GM18498 (cell line): Measurements from ENCODE around the gene PNLIPRP1.

Experiments used
- ATAC-seq: cut with Tn5 transposase; IDR thresholded peaks from one replicate; pipeline ENCODE4 v1.9.1; 2021; ENCODE audit warnings: mild to moderate bottlenecking, moderate library complexity; ENCODE audit not compliant: unreplicated experiment

PNLIPRP1 gene

DNA sequence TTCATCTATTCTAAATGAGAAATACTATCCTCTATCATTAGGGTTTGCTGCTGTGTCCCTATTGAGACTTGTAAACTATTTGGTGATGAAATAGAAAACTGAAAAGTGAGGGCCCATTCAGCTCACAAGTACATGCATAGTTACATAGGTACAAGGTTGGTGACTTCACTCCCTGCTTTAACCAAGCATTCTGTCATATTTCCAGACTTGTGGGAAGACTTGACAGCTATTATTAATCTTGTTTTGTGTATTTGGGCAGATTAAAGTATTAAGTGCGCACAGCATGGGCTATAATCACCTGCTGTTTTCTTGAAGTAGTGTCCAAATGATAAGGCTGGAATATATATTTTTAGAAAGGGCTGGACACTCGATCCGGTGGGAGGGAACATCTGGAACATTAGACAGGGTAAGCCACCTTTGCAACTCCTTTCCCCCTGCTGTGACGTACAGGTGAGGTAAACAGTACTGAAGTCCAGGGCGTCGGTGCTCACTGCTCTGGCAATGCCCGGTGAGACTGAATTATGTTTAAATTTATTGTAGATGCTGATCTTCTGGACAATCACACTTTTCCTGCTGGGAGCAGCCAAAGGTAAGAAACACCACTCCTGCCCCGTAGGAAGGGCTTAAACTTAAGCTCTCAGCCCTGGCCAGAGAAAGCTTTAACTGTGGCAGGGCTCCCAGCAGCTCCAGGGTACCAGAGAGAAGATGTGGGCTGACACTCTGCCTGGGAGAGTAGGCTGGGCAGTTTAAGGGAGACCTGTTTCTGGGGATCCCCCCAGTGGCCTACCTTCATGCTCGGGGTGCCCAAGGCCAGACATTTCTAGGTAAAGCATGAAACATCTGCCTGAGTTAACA is at the start of gene PNLIPRP1:
Gene PNLIPRP1 (plus strand): TSS at position 370 of the 855 bp plus-strand sequence. CDS start 171 bp downstream, at position 541.
- no peak for ATAC-seq

DNA sequence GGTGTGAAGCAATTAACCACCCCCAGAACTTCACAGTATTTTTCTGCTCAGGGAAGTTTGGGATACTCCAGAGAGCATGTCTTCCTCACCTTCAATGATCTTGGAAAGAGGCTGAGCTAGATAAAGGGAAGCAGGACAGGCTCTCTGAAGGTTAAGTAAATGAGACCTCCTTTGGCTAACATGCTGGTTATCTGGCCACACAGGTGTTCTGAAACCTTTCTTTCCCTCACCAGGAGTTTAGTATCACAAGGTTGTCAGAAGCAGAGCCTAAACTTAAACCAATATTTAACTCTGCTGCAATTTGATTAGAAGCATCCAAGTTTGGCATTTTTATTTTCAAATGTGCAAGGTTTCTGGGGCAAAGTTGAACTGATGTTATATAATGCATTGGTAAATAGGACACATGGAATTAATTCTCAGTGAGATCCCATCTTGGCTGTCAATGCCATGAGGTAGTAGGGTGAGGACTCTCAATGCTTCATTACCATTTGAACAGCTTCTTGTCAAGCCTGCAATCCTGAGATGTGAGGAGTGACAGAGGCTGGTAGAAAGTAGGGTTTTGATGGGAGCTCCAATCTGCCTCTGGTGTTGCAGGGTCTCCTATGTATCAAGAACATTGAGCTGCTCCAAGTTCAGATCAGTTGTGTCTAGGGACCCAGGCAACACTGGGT is 48.6 kb upstream of the PNLIPRP1 start:
- ATAC-seq: no peak

GRCh38 chr10:116545122-116545521 is 45.6 kb upstream of the PNLIPRP1 start:
- ATAC-seq: no peak

- no peak for ATAC-seq
These were observed 45.0 kb upstream of the PNLIPRP1 start, which contains the start of gene PNLIP for GRCh38 chr10:116545756-116546155. Gene PNLIP (plus strand): TSS chr10:116545931. CDS start chr10:116546093, 162 bp downstream.

- ATAC-seq: no peak
These were observed 42.5 kb upstream of the PNLIPRP1 start for GRCh38 chr10:116548301-116548700.

DNA sequence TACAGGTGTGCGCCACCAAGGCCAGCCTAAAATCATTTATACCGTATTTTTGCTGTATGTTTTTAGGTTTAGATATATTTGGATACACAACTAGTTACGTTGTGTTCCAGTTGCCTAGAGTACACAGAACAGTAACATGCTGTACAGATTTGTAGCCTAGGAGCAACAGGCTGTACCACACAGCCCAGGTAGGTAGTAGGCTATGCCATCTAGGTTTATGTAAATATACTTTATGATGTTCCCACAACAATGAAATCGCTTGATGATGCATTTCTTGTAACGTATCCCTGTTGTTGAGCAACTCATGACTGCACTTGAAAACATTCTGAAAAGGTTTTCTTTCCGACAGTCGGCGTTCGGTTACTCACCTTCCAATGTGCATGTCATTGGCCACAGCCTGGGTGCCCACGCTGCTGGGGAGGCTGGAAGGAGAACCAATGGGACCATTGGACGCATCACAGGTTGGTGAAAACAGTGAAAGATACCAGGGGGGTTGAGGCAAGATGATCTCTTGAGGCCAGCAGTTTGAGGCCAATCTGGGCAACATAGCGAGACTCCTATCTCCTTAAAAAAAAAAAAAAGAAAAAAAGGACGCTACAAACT is 37.3 kb upstream of the PNLIPRP1 start:
- no peak for ATAC-seq

GRCh38 chr10:116554628-116555027 is 36.1 kb upstream of the PNLIPRP1 start:
- ATAC-seq: no peak

- no peak for ATAC-seq
These were observed 34.9 kb upstream of the PNLIPRP1 start for GRCh38 chr10:116555880-116556279.

GRCh38 chr10:116557305-116557880 is 33.4 kb upstream of the PNLIPRP1 start:
- ATAC-seq: no peak

DNA sequence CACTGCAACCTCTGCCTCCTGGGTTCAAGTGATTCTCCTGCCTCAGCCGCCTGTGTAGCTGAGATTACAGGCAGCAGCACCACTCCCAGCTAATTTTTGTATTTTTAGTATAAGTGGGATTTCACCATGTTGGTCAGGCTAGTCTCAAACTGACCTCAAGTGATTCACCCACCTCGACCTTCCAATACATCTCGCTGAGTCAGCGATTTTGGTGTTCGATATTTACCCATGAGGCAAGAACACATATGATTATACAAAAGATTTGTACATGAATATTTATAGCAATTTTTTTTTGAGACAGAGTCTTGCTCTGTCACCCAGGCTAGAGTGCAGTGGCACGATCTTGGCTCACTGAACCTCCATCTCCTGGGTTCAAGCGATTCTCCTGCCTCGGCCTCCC is 25.2 kb upstream of the PNLIPRP1 start:
- ATAC-seq: no peak

DNA sequence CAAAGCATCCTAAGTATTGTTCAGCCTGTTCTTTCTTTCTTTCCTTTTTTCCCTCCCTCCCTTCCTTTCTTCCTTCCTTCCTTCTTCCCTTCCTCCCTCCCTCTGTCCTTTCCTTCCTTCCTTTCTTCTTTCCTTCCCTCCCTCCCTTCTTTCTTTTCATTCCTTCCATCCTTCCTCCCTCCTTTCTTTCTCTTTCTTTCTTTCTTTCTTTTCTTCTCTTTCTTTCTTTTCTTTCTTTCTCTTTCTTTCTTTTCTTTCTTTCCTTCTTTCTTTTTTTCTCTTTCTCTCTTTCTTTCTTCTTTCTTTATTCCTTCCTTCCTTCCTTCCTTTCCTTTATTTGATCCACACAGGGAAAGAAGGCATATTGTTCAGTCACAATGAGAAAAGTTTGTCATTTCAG is 23.8 kb upstream of the PNLIPRP1 start:
- ATAC-seq: no peak

DNA sequence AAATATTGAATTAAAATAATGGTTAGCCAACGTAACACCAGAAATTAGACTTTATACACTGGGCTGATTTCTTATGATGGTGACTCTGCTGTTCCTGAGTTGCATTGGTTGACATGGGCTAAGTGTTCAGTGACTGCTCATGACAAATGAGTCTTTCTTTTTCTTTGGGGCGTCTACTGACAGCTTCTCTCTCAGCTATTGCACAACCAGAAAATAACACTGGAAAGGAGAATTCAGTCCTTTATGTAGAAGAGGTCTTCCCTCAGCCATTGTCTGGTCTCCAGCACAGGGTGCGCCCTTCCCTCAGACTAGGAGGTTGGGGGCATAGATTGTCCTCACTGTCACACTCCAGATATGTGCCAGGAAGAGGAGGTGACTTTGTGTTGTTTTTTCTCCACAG is 23.4 kb upstream of the PNLIPRP1 start:
- ATAC-seq: no peak

DNA sequence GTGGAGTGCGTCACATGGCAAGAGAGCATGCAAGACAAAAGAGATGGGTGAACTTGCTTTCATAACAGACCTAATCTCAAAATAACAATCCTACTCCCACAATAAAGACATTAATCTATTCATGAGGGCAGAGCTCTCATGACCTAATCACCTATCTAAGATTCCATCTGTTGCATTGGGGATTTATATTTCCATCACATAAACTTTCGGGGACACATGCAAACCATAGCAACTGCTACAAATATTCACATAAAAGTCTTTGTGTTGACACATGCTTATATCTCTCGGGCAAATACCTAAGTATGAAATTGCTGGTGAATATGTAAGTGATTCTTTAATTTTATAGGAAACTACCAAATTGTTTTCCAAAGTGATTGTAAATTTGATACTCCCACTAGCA is 16.0 kb upstream of the PNLIPRP1 start:
- ATAC-seq: no peak

DNA sequence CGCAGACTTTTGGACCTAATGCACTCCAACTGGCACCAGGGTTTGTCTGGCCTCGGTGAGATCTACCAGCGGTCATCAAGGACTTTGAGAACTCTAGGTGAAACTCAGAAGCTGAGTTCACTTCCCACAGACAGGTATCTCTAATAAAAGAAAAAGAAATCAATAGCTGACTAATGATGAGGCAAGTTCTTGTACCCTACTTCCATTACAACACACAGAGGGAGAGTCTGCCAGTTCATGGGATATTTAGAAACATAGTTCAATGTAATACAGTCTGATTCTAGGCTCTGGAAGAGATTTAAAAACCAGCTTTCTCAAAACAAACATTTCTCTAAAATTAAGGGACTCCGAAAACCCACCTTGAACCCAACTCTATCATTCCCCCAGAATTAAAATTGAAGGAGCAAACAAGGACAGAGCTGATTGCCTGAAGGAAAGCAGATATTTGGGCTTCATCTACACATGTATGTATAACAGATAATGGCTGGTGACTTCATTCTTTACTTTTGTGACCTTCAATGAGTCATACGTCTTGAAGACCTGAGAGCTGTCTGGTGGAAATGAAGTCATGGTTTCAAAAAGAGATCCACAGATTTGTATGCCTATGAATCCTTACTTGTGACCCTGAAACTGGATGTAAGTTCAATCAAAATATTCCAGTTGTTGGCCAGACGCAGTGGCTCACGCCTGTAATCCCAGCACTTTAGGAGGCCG is 2.7 kb upstream of the PNLIPRP1 start:
- ATAC-seq: no peak

- ATAC-seq: no peak
These were observed 1.8 kb upstream of the PNLIPRP1 start for GRCh38 chr10:116588995-116589394.

- no peak for ATAC-seq
These were observed 833 bp upstream of the PNLIPRP1 start for GRCh38 chr10:116589926-116590325.

DNA sequence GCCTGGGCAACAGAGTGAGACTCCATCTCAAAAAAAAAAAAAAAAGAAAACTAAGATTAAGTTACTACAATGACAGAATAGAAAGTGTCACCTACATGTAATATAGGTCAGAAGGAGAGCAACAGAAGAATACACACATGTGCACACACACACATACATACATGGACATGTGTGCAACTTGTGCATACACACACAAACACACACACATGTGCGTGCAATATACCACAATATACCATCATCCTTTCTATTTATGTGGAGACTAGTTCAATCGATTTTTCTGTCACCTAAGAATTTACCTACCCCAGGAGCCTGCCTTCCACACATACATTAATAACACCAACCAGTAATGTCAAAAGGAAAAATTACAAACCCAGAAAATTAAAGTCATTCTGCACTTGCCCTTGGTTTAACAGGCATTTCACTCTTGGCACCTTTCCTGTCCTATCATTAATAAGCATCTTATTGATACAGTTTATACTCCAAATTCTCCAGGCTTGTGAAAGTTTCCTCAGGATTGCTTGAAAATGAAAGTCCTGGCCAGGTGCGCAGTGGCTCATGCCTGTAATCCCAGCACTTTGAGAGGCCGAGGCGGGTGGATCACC is 2.5 kb downstream of the PNLIPRP1 start:
- no peak for ATAC-seq

DNA sequence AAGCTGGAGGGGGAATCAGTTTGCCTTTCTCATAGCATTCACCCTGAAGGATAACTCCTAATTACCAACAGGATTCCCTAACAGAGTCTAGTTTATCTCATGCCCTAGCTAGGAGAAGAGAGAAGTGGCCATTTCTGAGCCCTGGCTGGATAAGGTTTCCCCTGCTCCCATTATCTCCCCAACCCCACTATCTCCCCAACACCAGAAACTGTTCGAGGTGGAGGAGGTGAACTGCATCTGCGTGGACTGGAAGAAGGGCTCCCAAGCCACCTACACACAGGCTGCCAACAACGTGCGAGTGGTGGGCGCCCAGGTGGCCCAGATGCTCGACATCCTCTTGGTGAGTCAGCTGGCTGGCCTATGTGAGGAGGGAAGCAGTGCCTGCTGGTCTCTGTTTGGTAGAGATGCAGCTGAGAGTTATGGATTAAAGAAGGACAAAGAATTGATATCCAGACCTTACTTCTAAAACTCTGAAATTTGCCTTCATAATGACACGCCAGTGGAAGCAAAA is 3.8 kb downstream of the PNLIPRP1 start:
- no peak for ATAC-seq

GRCh38 chr10:116596062-116596461 is 5.3 kb downstream of the PNLIPRP1 start:
- no peak for ATAC-seq

DNA sequence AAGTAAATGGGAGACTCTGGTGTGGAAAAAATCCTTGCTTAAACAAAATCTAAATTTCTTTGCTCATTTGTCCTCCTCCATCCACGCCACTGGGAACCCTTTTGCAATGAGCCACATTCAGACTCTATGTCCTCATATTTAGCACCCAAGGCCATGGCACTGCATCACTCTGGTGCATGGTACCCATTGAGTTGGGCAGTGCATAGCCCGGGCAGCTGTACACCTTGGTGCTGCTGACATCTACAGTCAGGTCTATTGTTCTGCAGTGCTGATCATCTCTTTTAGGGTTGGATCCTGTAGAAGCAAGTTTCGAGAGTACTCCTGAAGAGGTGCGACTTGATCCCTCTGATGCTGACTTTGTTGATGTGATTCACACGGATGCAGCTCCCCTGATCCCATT is 6.8 kb downstream of the PNLIPRP1 start:
- ATAC-seq: no peak
